ENCODE data around the gene UTS2B. TPM values are rescaled to one million over a fixed set of nuclear protein-coding genes. Genes with fewer than 3 reads are reported as not detected.

The UTS2B gene
- total RNA-seq, 1 experiment from 2014 or later = 0.26 TPM

DNA sequence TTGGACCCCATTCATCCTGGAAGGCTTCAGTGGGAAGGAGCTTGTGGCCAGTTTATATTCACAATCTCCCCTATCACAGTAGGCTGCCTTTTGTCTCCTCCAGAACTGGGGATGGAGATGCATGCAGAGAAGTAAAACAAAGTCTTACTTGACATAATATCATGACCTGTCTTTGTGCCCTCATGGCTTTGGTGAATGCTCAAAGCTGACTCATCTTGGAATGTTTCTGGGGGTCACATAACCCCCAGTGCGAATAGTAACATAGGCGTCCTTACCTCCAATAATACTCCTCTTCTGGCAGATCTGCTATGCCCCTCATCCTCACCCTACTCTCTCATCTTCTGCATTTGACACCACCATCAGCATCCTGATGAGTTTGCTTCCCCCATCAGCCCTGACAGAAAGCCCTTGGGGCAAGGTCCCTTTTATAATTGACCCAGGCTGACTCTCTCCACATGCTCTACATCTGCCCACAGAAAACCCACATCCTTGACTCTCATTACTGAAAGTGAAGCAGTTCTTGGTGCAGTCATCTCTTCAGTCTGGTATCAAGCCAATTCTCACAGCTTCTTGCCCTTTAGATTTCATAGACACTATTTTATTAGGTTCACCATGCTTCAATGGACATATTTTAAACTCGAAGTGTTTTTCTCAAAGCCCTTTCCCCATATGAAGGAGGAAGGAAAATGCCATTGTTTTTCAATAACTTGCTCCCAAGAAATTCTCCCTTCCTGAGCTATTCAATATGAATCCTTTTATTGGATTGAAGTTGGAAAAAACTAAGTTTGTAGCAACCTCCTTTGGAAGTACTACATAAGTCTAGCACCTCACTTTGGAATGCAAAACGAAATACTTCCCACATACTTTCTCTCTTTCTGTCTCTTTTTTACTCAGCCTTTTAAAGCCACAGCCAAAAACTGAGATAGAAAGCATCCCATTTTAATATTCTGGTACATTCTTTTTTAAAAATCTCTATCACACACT is 94.7 kb downstream of the UTS2B start:
- POLR2A ChIA-PET = no interaction called here
- CTCF ChIA-PET = no interaction called here
- no peak overlapping the region for H3K4me3 ChIP-seq (ENCODE audit: low read depth in 2 of 2, low read length in 2 of 2)
- H3K27ac ChIP-seq (ENCODE audit: low read length) = no peak overlapping the region
- H3K27me3 ChIP-seq (ENCODE audit: control insufficient read depth, insufficient read depth, low read length) = no peaks in the 10 kb centered on the region
- TF ChIP-seq SIN3A (IDR thresholded peaks at IDR 0.05; ENCODE audit: borderline replicate concordance, insufficient read depth, low read depth, low read length) (no peak), TCF7L2 (IDR thresholded peaks at IDR 0.05; ENCODE audit: low read depth, low read length) (no peak), POLR2AphosphoS5 (IDR thresholded peaks at IDR 0.05; ENCODE audit: low read depth, low read length) (no peak)
- TF ChIP-seq, protein P1, sequence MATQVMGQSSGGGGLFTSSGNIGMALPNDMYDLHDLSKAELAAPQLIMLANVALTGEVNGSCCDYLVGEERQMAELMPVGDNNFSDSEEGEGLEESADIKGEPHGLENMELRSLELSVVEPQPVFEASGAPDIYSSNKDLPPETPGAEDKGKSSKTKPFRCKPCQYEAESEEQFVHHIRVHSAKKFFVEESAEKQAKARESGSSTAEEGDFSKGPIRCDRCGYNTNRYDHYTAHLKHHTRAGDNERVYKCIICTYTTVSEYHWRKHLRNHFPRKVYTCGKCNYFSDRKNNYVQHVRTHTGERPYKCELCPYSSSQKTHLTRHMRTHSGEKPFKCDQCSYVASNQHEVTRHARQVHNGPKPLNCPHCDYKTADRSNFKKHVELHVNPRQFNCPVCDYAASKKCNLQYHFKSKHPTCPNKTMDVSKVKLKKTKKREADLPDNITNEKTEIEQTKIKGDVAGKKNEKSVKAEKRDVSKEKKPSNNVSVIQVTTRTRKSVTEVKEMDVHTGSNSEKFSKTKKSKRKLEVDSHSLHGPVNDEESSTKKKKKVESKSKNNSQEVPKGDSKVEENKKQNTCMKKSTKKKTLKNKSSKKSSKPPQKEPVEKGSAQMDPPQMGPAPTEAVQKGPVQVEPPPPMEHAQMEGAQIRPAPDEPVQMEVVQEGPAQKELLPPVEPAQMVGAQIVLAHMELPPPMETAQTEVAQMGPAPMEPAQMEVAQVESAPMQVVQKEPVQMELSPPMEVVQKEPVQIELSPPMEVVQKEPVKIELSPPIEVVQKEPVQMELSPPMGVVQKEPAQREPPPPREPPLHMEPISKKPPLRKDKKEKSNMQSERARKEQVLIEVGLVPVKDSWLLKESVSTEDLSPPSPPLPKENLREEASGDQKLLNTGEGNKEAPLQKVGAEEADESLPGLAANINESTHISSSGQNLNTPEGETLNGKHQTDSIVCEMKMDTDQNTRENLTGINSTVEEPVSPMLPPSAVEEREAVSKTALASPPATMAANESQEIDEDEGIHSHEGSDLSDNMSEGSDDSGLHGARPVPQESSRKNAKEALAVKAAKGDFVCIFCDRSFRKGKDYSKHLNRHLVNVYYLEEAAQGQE (IDR thresholded peaks at IDR 0.05; ENCODE audit: insufficient read depth in 1 of 2, low read depth in 2 of 2, low read length in 1 of 2) = no peak
- TF ChIP-seq, protein P2, sequence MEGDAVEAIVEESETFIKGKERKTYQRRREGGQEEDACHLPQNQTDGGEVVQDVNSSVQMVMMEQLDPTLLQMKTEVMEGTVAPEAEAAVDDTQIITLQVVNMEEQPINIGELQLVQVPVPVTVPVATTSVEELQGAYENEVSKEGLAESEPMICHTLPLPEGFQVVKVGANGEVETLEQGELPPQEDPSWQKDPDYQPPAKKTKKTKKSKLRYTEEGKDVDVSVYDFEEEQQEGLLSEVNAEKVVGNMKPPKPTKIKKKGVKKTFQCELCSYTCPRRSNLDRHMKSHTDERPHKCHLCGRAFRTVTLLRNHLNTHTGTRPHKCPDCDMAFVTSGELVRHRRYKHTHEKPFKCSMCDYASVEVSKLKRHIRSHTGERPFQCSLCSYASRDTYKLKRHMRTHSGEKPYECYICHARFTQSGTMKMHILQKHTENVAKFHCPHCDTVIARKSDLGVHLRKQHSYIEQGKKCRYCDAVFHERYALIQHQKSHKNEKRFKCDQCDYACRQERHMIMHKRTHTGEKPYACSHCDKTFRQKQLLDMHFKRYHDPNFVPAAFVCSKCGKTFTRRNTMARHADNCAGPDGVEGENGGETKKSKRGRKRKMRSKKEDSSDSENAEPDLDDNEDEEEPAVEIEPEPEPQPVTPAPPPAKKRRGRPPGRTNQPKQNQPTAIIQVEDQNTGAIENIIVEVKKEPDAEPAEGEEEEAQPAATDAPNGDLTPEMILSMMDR (IDR thresholded peaks at IDR 0.05) = no peak
- no peaks in the 10 kb centered on the region for H3K36me3 ChIP-seq (ENCODE audit: control insufficient read depth, insufficient read depth, low read length)
- intact Hi-C loops (cut with micrococcal nuclease; ENCODE audit: unreplicated experiment) = no loop called here
- no TSS peak for BruUV-seq (replicated peaks)
- peaks cover 18% of the 10 kb centered on the region for H3K4me1 ChIP-seq (ENCODE audit: control insufficient read depth, insufficient read depth, low read length)
- DNase-seq (ENCODE audit: low read depth, low spot score) = no peak
- in situ Hi-C loops (cut with HindIII; ENCODE audit: low pct_unique_long_range_greater_than_20kb, low sequenced_read_pairs) = no loop called here
- ATAC-seq = no peak
- no peaks in the 10 kb centered on the region; the same call in 1 of the 2 replicates for H3K9me3 ChIP-seq (ENCODE audit: control insufficient read depth, insufficient read depth, low read depth, low read length)

- ChIA-PET POLR2A (no interaction called here), CTCF (no interaction called here)
- intact Hi-C loops (cut with micrococcal nuclease; ENCODE audit: unreplicated experiment) (no loop called here), in situ Hi-C loops (cut with HindIII; ENCODE audit: low pct_unique_long_range_greater_than_20kb, low sequenced_read_pairs) (no loop called here)
- H3K9me3 ChIP-seq (ENCODE audit: control insufficient read depth, insufficient read depth, low read depth, low read length) = no peaks in the 10 kb centered on the region; the same call in 1 of the 2 replicates
- H3K27ac ChIP-seq (ENCODE audit: low read length) = no peak overlapping the region
- ATAC-seq (no peak), DNase-seq (ENCODE audit: low read depth, low spot score) (no peak)
- H3K27me3 ChIP-seq (ENCODE audit: control insufficient read depth, insufficient read depth, low read length) = no peaks in the 10 kb centered on the region
- no peak overlapping the region for H3K4me3 ChIP-seq (ENCODE audit: low read depth in 2 of 2, low read length in 2 of 2)
- H3K36me3 ChIP-seq (ENCODE audit: control insufficient read depth, insufficient read depth, low read length) = no peaks in the 10 kb centered on the region
- BruUV-seq (replicated peaks) = no TSS peak
- peaks cover 18% of the 10 kb centered on the region for H3K4me1 ChIP-seq (ENCODE audit: control insufficient read depth, insufficient read depth, low read length)
- no peak for TF ChIP-seq POLR2AphosphoS5 (IDR thresholded peaks at IDR 0.05; ENCODE audit: low read depth, low read length)
- no peak for TF ChIP-seq SIN3A (IDR thresholded peaks at IDR 0.05; ENCODE audit: borderline replicate concordance, insufficient read depth, low read depth, low read length)
- no peak for TF ChIP-seq TCF7L2 (IDR thresholded peaks at IDR 0.05; ENCODE audit: low read depth, low read length)
These were observed 96.1 kb downstream of the UTS2B start for GRCh38 chr3:191234216-191234615.

DNA sequence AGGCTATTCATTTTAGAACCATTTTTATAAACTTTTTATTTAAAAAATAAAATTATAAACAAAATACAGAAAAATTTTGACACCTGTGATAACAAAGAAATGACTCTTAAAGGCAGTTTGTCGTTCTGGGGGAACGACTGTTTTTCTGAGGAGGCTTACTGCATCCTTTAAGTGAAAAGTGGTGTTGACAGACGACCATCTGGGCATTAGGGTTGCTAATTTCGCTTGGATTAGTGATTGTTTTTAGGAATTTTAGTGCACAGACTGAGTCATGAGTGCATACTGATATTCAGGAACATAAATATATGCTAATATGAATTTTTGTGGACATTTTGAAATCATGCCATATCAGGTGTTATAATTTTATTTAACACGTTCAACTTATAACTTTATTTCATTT is 102.8 kb downstream of the UTS2B start:
- no peak for DNase-seq (ENCODE audit: low read depth, low spot score)
- no peak overlapping the region for H3K27ac ChIP-seq (ENCODE audit: low read length)
- H3K9me3 ChIP-seq (ENCODE audit: control insufficient read depth, insufficient read depth, low read depth, low read length) = no peaks in the 10 kb centered on the region
- TF ChIP-seq POLR2AphosphoS5 (IDR thresholded peaks at IDR 0.05; ENCODE audit: low read depth, low read length) (no peak), SIN3A (IDR thresholded peaks at IDR 0.05; ENCODE audit: borderline replicate concordance, insufficient read depth, low read depth, low read length) (no peak), TCF7L2 (IDR thresholded peaks at IDR 0.05; ENCODE audit: low read depth, low read length) (no peak)
- TF ChIP-seq, protein P1 (IDR thresholded peaks at IDR 0.05; ENCODE audit: insufficient read depth in 1 of 2, low read depth in 2 of 2, low read length in 1 of 2) = no peak
- TF ChIP-seq, protein P2 (IDR thresholded peaks at IDR 0.05) = no peak
- H3K36me3 ChIP-seq (ENCODE audit: control insufficient read depth, insufficient read depth, low read length) = no peaks in the 10 kb centered on the region
- in situ Hi-C loops (cut with HindIII; ENCODE audit: low pct_unique_long_range_greater_than_20kb, low sequenced_read_pairs) (no loop called here), intact Hi-C loops (cut with micrococcal nuclease; ENCODE audit: unreplicated experiment) (no loop called here)
- no peaks in the 10 kb centered on the region for H3K4me1 ChIP-seq (ENCODE audit: control insufficient read depth, insufficient read depth, low read length)
- no peak overlapping the region for H3K4me3 ChIP-seq (ENCODE audit: low read depth in 2 of 2, low read length in 2 of 2)
- ATAC-seq = no peak
- ChIA-PET CTCF (no interaction called here), POLR2A (no interaction called here)
- BruUV-seq (replicated peaks) = no TSS peak
- H3K27me3 ChIP-seq (ENCODE audit: control insufficient read depth, insufficient read depth, low read length) = no peaks in the 10 kb centered on the region
